ENCODE data around the gene TAF1. TPM values are rescaled to one million over a fixed set of nuclear protein-coding genes. Genes with fewer than 3 reads are reported as not detected.
A peak's percentile ranks its signal among the peaks of the same experiment; 100 is the strongest.

The TAF1 gene
- total and polyA plus RNA-seq, 12 donors = 7.5 to 48.9 (median 28.1) TPM

DNA sequence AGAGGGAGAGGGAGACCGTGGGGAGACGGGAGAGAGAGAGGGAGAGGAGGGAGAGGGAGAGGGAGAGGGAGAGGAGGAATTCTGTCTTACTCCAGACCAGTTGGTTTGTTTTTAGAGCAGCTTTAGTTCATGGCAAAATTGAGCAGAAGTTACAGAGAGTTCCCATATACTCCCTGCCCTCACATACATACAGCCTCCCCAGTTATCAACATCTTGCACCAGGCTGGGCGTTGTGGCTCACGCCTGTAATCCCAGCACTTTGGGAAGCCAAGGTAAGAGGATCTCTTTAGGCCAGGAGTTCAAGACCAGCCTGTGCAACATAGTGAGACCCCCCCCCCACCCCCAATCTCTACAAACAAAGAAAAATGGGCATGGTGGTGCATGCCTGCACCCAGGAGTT, 86.9 kb downstream of the TAF1 start:
- no peak for TF ChIP-seq POLR2A (IDR thresholded peaks at IDR 0.05)
- TF ChIP-seq, protein P1, sequence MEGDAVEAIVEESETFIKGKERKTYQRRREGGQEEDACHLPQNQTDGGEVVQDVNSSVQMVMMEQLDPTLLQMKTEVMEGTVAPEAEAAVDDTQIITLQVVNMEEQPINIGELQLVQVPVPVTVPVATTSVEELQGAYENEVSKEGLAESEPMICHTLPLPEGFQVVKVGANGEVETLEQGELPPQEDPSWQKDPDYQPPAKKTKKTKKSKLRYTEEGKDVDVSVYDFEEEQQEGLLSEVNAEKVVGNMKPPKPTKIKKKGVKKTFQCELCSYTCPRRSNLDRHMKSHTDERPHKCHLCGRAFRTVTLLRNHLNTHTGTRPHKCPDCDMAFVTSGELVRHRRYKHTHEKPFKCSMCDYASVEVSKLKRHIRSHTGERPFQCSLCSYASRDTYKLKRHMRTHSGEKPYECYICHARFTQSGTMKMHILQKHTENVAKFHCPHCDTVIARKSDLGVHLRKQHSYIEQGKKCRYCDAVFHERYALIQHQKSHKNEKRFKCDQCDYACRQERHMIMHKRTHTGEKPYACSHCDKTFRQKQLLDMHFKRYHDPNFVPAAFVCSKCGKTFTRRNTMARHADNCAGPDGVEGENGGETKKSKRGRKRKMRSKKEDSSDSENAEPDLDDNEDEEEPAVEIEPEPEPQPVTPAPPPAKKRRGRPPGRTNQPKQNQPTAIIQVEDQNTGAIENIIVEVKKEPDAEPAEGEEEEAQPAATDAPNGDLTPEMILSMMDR (IDR thresholded peaks at IDR 0.05) = no peak
- no peaks in the 10 kb centered on the region for H3K4me1 ChIP-seq (replicated peaks in 1 of 2)
- DNase-seq = no peak
- peaks cover 0 to 3% of the 10 kb centered on the region in 2 donors for H3K36me3 ChIP-seq (replicated peaks in 1 of 2)
- no peak overlapping the region for H3K27ac ChIP-seq
- H3K9me3 ChIP-seq (replicated peaks in 1 of 3) = no peaks in the 10 kb centered on the region
- 93 to 98% (median 96%) methylated on average over 2 to 4 of the region's 4 CpGs for WGBS, 4 donors
- intact Hi-C loops (cut with DNase I) = no loop called here
- H3K27me3 ChIP-seq = no peaks in the 10 kb centered on the region
- H3K4me3 ChIP-seq = no peak overlapping the region

DNA sequence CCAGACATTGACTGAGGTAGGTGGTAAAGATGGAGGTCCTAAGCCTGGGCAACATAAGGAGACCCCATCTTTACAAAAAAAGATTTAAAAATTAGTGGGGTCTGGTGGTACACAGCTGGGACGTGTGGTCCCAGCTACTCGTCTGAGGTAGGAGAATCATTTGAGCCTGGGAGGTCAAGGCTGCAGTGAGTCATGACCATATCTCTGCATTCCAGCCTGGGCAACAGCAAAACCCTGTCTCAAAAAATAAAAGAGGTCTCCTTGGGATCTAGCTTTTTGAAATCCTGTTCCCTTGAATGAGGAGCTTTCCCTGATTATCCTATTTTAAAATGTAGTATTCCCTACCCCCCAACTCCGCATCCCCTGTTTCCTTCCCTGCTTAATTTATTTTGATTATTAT, 88.1 kb downstream of the TAF1 start:
- Histone ChIP-seq H3K4me1 (replicated peaks in 1 of 2) (no peaks in the 10 kb centered on the region), H3K9me3 (replicated peaks in 1 of 3) (no peaks in the 10 kb centered on the region), H3K36me3 (replicated peaks in 1 of 2) (peaks cover 0 to 14% of the 10 kb centered on the region in 2 donors), H3K27ac (peak overlapping the region in 1 of 5 donors; percentile 37), H3K27me3 (no peaks in the 10 kb centered on the region), H3K4me3 (no peak overlapping the region)
- TF ChIP-seq POLR2A (IDR thresholded peaks at IDR 0.05) = no peak
- TF ChIP-seq, protein P1 (IDR thresholded peaks at IDR 0.05) = no peak
- intact Hi-C loops (cut with DNase I) = no loop called here
- WGBS, 4 donors = 31 to 64% (median 55%) methylated on average over 3 of the region's 3 CpGs
- peak in 6 of 7 donors; percentile 19 to 52 (median 33) for DNase-seq

DNA sequence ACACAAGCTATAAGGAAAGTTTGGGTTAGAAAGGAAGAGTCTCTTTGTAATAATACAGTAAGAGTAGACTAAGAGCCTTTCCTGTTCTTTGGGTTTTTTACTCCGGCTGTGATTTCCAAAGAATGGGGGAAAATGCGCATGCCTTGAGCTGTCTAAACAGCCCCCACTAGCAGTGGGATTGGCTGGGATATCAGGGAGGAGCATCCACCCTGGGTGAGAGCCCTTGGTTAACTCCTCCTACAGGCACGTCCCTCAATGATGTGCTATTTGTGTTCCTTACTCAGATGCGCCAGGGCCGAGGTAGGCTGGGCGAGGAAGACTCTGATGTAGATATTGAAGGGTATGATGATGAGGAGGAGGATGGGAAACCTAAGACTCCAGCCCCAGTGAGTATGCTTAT, 92.7 kb downstream of the TAF1 start:
- peaks cover 0 to 45% of the 10 kb centered on the region in 2 donors for H3K36me3 ChIP-seq (replicated peaks in 1 of 2)
- no peak for TF ChIP-seq POLR2A (IDR thresholded peaks at IDR 0.05)
- TF ChIP-seq, protein P1 (IDR thresholded peaks at IDR 0.05) = no peak
- no peaks in the 10 kb centered on the region for H3K27me3 ChIP-seq
- H3K9me3 ChIP-seq (replicated peaks in 1 of 3) = no peaks in the 10 kb centered on the region
- no peak overlapping the region for H3K27ac ChIP-seq
- H3K4me1 ChIP-seq (replicated peaks in 1 of 2) = no peaks in the 10 kb centered on the region
- no peak for DNase-seq
- no peak overlapping the region for H3K4me3 ChIP-seq
- intact Hi-C loops (cut with DNase I) = no loop called here
- WGBS, 4 donors = 75 to 96% (median 88%) methylated on average over 4 to 6 of the region's 6 CpGs

DNA sequence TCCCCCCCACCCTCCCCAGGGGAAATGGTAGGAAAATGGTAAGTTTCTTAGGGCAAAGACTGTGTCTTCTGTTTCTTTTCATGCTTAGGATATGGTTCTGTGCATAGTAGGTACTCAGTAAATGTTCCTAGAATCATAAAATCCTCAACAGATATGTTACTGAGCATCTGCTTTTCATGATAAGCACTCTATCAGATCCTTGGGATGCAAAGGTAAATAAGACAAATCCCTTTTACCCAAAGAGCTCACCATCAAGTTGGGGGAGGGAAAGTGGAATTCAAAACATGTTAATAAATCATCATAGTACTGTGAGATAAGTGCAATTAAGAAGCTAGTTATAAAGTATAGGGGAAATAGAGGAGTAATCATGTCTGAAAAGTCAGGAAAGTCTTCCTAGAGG, 98.8 kb downstream of the TAF1 start:
- no peaks in the 10 kb centered on the region for H3K9me3 ChIP-seq (replicated peaks in 1 of 3)
- no peak for DNase-seq
- H3K27me3 ChIP-seq = no peaks in the 10 kb centered on the region
- TF ChIP-seq, protein P1 (IDR thresholded peaks at IDR 0.05) = no peak
- TF ChIP-seq POLR2A (IDR thresholded peaks at IDR 0.05) = no peak
- no peak overlapping the region for H3K4me3 ChIP-seq
- intact Hi-C loops (cut with DNase I) = no loop called here
- H3K4me1 ChIP-seq (replicated peaks in 1 of 2) = no peaks in the 10 kb centered on the region
- H3K27ac ChIP-seq = no peak overlapping the region
- peaks cover 0 to 38% of the 10 kb centered on the region in 2 donors for H3K36me3 ChIP-seq (replicated peaks in 1 of 2)
